HG03575 (cell line): ENCODE results near the gene WDR62.

Experiments
- ATAC-seq: cut with Tn5 transposase; IDR thresholded peaks from one replicate; pipeline ENCODE4 v1.9.1; 2021; ENCODE audit not compliant: unreplicated experiment, insufficient number of reproducible peaks, low FRiP score; ENCODE audit errors: extremely low read depth

The WDR62 gene

DNA sequence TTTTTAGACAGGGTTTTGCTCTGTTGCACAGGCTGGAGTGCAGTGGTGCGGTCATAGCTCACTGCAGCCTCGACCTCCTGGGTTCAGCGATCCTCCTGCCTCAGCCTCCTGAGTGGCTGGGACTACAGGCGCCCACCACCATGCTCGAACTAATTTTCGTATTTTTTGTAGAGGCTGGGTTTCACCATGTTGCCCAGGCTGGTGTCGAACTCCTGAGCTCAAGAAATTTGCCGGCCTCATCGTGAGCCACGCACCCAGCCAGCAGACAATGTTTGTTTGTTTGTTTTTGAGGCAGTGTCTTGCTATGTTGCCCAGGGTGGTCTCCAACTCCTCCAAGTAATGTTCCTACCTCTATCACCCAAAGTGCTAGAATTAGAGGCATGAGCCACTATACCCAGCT is 98.4 kb downstream of the WDR62 start:
- ATAC-seq: no peak
